ENCODE measurements around the gene CRELD2. TPM values are rescaled to one million over a fixed set of nuclear protein-coding genes. Genes with fewer than 3 reads are reported as not detected.
A peak's percentile ranks its signal among the peaks of the same experiment; 100 is the strongest.

The CRELD2 gene
- total and polyA plus RNA-seq, 5 experiments from 2014 or later: 22.1 to 43.6 (median 35.8) TPM

DNA sequence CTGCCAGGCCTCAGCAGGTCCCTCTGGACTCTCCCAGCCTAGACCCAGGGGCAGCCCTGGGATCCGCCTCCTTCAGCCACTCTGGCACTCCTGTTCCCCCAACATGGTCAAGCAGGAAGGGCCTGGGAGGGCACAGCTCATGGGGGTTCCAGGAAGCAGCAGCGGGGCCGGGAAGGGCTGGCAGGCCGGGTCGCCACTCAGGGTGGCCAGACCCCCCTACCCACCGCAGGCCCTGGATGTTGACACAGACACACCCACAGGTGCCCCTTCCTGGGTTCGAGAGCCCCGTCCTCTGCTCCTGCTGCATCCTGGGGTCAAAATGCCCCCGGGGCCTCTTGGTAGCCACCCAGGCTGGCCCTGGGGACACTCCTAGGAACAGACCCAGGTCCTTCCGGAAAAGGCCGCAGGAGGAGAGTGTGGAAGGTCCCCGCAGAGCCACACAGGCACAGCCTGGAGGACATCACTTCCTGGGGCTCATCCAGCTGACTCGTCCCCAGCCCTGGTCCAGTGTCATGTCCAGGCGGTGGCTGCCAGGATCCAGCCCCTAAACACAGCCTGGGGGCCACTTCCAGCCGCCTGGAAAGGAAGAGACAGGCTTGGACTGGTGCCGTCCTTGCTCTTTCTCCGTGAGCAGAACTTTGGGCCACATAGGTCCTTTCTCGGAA, 35.4 kb downstream of the CRELD2 start:
- DNase-seq (no peak), ATAC-seq (no peak)
- no peaks in the 10 kb centered on the region for H3K27me3 Mint-ChIP-seq
- H3K4me1 Mint-ChIP-seq: peaks cover 0 to 3% (median under 1%) of the 10 kb centered on the region in 4 donors
- H3K27ac Mint-ChIP-seq: no peak overlapping the region
- POLR2A ChIA-PET: interaction anchor here (0.6 to 2.2 kb wide), 3 partner anchors 9 to 18 kb away, joined by 3 to 6 read pairs (median 3); no protein-coding TSS in a partner anchor
- no peaks in the 10 kb centered on the region for H3K9me3 Mint-ChIP-seq
- no peaks in the 10 kb centered on the region for H3K36me3 Mint-ChIP-seq
- no peak overlapping the region for H3K4me3 Mint-ChIP-seq

GRCh38 chr22:49954354-49954753, 35.9 kb downstream of the CRELD2 start:
- POLR2A ChIA-PET: interaction anchor here (0.6 to 2.8 kb wide), 4 partner anchors 8 to 18 kb away, joined by 3 to 15 read pairs (median 4); no protein-coding TSS in a partner anchor
- H3K9me3 Mint-ChIP-seq: no peaks in the 10 kb centered on the region
- no peak for ATAC-seq

GRCh38 chr22:49954991-49955580, 36.7 kb downstream of the CRELD2 start:
- POLR2A ChIA-PET: interaction anchor here (1.3 to 2.8 kb wide), 4 partner anchors 8 to 18 kb away, joined by 3 to 15 read pairs (median 8); no protein-coding TSS in a partner anchor
- Mint-ChIP-seq H3K4me3 (no peak overlapping the region), H3K36me3 (no peaks in the 10 kb centered on the region), H3K9me3 (no peaks in the 10 kb centered on the region), H3K27me3 (no peaks in the 10 kb centered on the region), H3K27ac (peak overlapping the region in 2 of 10 donors; percentile 29 to 33), H3K4me1 (peaks cover 1 to 11% (median 6%) of the 10 kb centered on the region in 4 donors)
- ATAC-seq: no peak
- DNase-seq: peak in 1 of 10 donors; percentile 4

More at GRCh38 chr22:49954354-49954753, 35.9 kb downstream of the CRELD2 start:
- no peaks in the 10 kb centered on the region for H3K36me3 Mint-ChIP-seq
- no peak overlapping the region for H3K4me3 Mint-ChIP-seq
- no peaks in the 10 kb centered on the region for H3K27me3 Mint-ChIP-seq
- no peak overlapping the region for H3K27ac Mint-ChIP-seq
- DNase-seq: no peak
- peaks cover 0 to 6% (median 2%) of the 10 kb centered on the region in 4 donors for H3K4me1 Mint-ChIP-seq

DNA sequence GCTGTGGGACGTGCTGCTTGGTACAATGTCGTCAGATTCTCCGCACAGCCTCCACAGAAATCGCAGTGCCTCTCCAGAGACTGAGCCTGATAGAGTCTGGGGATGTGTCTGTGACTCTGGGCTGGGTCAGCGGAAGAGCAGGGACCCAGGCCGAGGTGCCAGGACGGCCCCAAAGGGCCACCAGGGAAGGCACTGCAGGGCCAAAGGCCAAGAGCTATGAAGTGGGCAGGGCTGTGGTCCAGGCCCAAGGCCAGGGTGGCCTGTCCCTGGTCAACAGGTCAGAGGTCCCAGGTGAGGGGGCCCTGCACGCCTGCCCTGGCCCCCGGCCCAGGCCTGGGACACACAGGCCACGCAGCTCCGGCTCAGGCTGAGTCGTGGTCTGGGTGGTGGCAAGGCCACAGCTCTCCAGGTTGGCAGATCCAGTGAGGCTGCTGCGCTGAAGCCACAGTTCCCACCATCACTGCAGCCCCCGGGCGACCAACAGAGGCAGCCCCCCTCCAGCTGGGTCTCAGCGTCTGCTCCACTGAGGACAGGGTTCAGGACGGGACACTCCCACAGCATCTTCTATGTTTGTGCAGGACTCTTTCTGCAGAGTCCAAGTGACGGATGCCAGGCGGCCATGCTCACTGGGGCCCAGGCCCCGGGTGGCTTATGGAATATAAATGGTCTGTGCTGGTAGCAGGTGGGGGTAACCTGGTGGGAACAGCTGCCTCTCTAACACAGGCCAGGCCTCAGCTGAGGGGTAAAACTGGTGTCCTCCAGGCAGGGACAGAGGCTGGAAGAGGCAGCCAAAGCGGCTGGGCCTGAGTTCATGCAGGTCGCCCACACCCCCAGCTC, 37.4 kb downstream of the CRELD2 start:
- H3K27ac Mint-ChIP-seq: peak overlapping the region in 2 of 10 donors; percentile 13 to 43
- DNase-seq: peak in 1 of 10 donors; percentile 2
- no peak for ATAC-seq
- no peaks in the 10 kb centered on the region for H3K9me3 Mint-ChIP-seq
- no peak overlapping the region for H3K4me3 Mint-ChIP-seq
- POLR2A ChIA-PET: interaction anchor here (0.5 to 2.8 kb wide), 5 partner anchors 7 to 22 kb away, joined by 3 to 15 read pairs (median 6); no protein-coding TSS in a partner anchor
- H3K4me1 Mint-ChIP-seq: peaks cover 1 to 11% (median 6%) of the 10 kb centered on the region in 4 donors
- no peaks in the 10 kb centered on the region for H3K27me3 Mint-ChIP-seq
- no peaks in the 10 kb centered on the region for H3K36me3 Mint-ChIP-seq

DNA sequence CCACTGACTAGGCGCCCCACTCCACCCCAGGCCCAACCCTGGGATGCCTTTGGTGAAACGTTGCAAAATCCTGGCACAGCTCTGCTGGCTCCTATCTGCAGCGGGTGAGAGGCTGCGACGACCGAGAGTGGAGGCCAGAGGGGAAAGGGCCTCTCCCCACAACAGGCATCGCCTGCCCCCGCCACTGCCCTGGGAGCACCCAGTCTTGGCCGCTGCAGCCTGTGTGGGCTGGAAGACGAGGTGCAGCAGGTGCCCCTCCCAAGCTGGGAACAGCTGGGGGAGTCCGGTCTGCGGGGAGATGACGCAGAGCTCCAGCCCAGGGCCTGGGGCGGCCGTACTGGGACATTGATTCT, 38.0 kb downstream of the CRELD2 start:
- no peak overlapping the region for H3K4me3 Mint-ChIP-seq
- DNase-seq (peak in 1 of 10 donors; percentile 3), ATAC-seq (no peak)
- POLR2A ChIA-PET: interaction anchor here (0.5 to 2.8 kb wide), 4 partner anchors 10 to 23 kb away, joined by 3 to 15 read pairs (median 6); no protein-coding TSS in a partner anchor
- peak overlapping the region in 1 of 10 donors; percentile 13 for H3K27ac Mint-ChIP-seq
- H3K36me3 Mint-ChIP-seq: no peaks in the 10 kb centered on the region
- H3K9me3 Mint-ChIP-seq: no peaks in the 10 kb centered on the region
- H3K4me1 Mint-ChIP-seq: peaks cover 1 to 11% (median 6%) of the 10 kb centered on the region in 4 donors
- no peaks in the 10 kb centered on the region for H3K27me3 Mint-ChIP-seq

- ATAC-seq (no peak), DNase-seq (peak in 1 of 10 donors; percentile 2)
- peak overlapping the region in 5 of 10 donors; percentile 4 to 63 (median 41) for H3K27ac Mint-ChIP-seq
- H3K27me3 Mint-ChIP-seq: no peaks in the 10 kb centered on the region
- peak overlapping the region in 1 of 10 donors; percentile 24 for H3K4me3 Mint-ChIP-seq
- POLR2A ChIA-PET: interaction anchor here (0.8 to 6.2 kb wide), 4 partner anchors 10 to 24 kb away, joined by 3 to 54 read pairs (median 12); no protein-coding TSS in a partner anchor
- peaks cover 7 to 17% (median 9%) of the 10 kb centered on the region in 4 donors for H3K4me1 Mint-ChIP-seq
- peaks cover 0 to 5% (median 0%) of the 10 kb centered on the region in 3 donors for H3K36me3 Mint-ChIP-seq
- no peaks in the 10 kb centered on the region for H3K9me3 Mint-ChIP-seq
These were observed 38.7 kb downstream of the CRELD2 start for GRCh38 chr22:49956914-49957825.

- H3K4me3 Mint-ChIP-seq: peak overlapping the region in 5 of 10 donors; percentile 10 to 48 (median 40)
- ATAC-seq (no peak), DNase-seq (peak in 1 of 10 donors; percentile 3)
- H3K27ac Mint-ChIP-seq: peak overlapping the region in 7 of 10 donors; percentile 19 to 85 (median 53)
- peaks cover 7 to 20% (median 11%) of the 10 kb centered on the region in 4 donors for H3K4me1 Mint-ChIP-seq
- no peaks in the 10 kb centered on the region for H3K9me3 Mint-ChIP-seq
- peaks cover 0 to 7% (median 0%) of the 10 kb centered on the region in 3 donors for H3K36me3 Mint-ChIP-seq
- POLR2A ChIA-PET: interaction anchor here (6.2 kb wide), 1 partner anchor 12 kb away, joined by 54 read pairs; no protein-coding TSS in a partner anchor
- H3K27me3 Mint-ChIP-seq: no peaks in the 10 kb centered on the region
These were observed 39.5 kb downstream of the CRELD2 start for GRCh38 chr22:49957826-49958365.

GRCh38 chr22:49958366-49958921, 40.0 kb downstream of the CRELD2 start:
- no peaks in the 10 kb centered on the region for H3K27me3 Mint-ChIP-seq
- DNase-seq (peak in 1 of 10 donors; percentile 5), ATAC-seq (no peak)
- POLR2A ChIA-PET: interaction anchor here (1.1 to 6.2 kb wide), 6 partner anchors 9 to 106 kb away, joined by 3 to 54 read pairs (median 6); no protein-coding TSS in a partner anchor
- H3K36me3 Mint-ChIP-seq: peaks cover 0 to 11% (median 0%) of the 10 kb centered on the region in 3 donors
- peak overlapping the region in 9 of 10 donors; percentile 59 to 92 (median 67) for H3K4me3 Mint-ChIP-seq
- peak overlapping the region in 9 of 10 donors; percentile 34 to 87 (median 72) for H3K27ac Mint-ChIP-seq
- H3K4me1 Mint-ChIP-seq: peaks cover 7 to 26% (median 15%) of the 10 kb centered on the region in 4 donors
- no peaks in the 10 kb centered on the region for H3K9me3 Mint-ChIP-seq

- peak in 1 of 10 donors; percentile 2 for DNase-seq
- H3K9me3 Mint-ChIP-seq: no peaks in the 10 kb centered on the region
- POLR2A ChIA-PET: interaction anchor here (0.6 to 6.2 kb wide), 10 partner anchors 10 to 121 kb away, joined by 3 to 54 read pairs (median 6); no protein-coding TSS in a partner anchor
- ATAC-seq: no peak
- H3K4me3 Mint-ChIP-seq: peak overlapping the region; percentile 67 to 92 (median 73)
- H3K27me3 Mint-ChIP-seq: no peaks in the 10 kb centered on the region
- peaks cover 14 to 33% (median 22%) of the 10 kb centered on the region in 4 donors for H3K4me1 Mint-ChIP-seq
- peaks cover 0 to 18% (median 2%) of the 10 kb centered on the region in 3 donors for H3K36me3 Mint-ChIP-seq
- H3K27ac Mint-ChIP-seq: peak overlapping the region; percentile 72 to 90 (median 79)
These were observed 40.7 kb downstream of the CRELD2 start for GRCh38 chr22:49958931-49959781.

DNA sequence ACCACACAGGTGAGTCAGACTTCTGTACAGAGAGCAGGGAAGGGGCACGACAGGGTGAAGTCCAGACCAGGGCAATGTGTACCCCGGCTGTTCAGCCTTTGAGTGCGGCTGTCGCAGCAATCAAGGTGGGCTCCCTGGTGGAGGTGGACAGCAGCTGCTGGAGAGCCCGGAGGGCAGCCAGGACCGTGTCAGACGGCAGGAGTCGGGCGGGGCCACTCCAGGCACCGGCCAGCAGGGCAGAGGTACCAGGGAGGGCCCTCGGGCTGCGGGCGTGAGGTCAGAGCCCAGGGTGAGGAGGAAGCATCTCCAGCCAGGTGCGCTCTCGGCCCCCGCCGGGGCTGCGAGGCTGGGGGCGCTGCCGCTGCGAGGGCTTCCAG, 41.3 kb downstream of the CRELD2 start:
- H3K4me1 Mint-ChIP-seq: peaks cover 16 to 39% (median 26%) of the 10 kb centered on the region in 4 donors
- no peak for ATAC-seq
- POLR2A ChIA-PET: interaction anchor here (1.0 to 6.2 kb wide), 15 partner anchors 10 to 231 kb away, joined by 3 to 74 read pairs (median 6); no protein-coding TSS in a partner anchor
- no peaks in the 10 kb centered on the region for H3K9me3 Mint-ChIP-seq
- peaks cover 0 to 19% (median 2%) of the 10 kb centered on the region in 3 donors for H3K36me3 Mint-ChIP-seq
- peak overlapping the region; percentile 53 to 90 (median 79) for H3K27ac Mint-ChIP-seq
- H3K27me3 Mint-ChIP-seq: no peaks in the 10 kb centered on the region
- DNase-seq: no peak
- H3K4me3 Mint-ChIP-seq: peak overlapping the region; percentile 67 to 92 (median 73)

Measured in naive thymus-derived CD8-positive, alpha-beta T cell (primary cell).